Right ventricle myocardium superior (tissue), 1 donor: Measurements from ENCODE around the gene RASGRF2. TPM values are rescaled to one million over a fixed set of nuclear protein-coding genes. Genes with fewer than 3 reads are reported as not detected.
"Not testable (repeated sequence)": the region's sequence is repeated elsewhere in the genome, so short reads cannot be mapped to it uniquely, and the experiment has no call there.

Experiments used
- ATAC-seq: fragments of 200-7000 bp; cut with Tn5 transposase; one replicate; pipeline ENCODE4 v1.9.1; 2020; ENCODE audit warnings: mild to moderate bottlenecking; ENCODE audit not compliant: poor library complexity
- DNase-seq: peaks from one replicate; pipeline ENCODE4 v3.0.0-alpha.2; 2020
- intact Hi-C: fragments of 100-400 bp; cut with DNase I; formaldehyde crosslinking; loops from one replicate; pipeline ENCODE4 v1.11.2; 2022
- total RNA-seq: library from RNA; stranded (reverse); fragmentation: NEBNext Ultra II Directional; extraction: Animal tissue kit (Norgen Biotek cat#: 25700); gene quantifications from one replicate; pipeline ENCODE4 v1.2.1, GENCODE V29; 2021
- donor health status: DM: no; HTN: yes; CAD: no; lungs with severe emphysema.

RASGRF2 gene
- total RNA-seq, 1 donor from 2014 or later, result 6.4 TPM

- ATAC-seq (no peak), DNase-seq (no peak)
- intact Hi-C loops, result no loop called here
Measured at GRCh38 chr5:81095835-81096234, 135.7 kb downstream of the RASGRF2 start.

DNA sequence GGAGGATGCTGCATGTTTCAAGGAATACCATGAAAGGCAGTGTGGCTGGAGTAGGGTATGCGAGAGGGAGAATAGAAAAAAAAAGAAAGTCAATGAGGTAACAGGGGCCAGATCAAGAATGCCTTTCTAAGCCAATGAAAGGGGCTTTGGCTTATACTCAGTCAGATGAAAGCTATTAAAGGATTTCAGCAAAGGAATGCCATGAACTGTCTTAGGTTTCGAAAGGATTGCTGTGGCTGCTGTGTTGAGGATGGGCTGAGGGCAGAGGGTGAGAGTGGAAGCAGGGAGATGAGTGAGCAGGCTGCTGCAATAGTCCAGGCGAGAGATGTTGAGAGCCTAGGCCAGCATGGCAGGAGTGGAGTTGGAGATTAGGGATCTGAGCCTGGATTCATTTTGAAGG lies 137.6 kb downstream of the RASGRF2 start:
- intact Hi-C loops, result no loop called here
- no peak for DNase-seq
- ATAC-seq, result no peak

DNA sequence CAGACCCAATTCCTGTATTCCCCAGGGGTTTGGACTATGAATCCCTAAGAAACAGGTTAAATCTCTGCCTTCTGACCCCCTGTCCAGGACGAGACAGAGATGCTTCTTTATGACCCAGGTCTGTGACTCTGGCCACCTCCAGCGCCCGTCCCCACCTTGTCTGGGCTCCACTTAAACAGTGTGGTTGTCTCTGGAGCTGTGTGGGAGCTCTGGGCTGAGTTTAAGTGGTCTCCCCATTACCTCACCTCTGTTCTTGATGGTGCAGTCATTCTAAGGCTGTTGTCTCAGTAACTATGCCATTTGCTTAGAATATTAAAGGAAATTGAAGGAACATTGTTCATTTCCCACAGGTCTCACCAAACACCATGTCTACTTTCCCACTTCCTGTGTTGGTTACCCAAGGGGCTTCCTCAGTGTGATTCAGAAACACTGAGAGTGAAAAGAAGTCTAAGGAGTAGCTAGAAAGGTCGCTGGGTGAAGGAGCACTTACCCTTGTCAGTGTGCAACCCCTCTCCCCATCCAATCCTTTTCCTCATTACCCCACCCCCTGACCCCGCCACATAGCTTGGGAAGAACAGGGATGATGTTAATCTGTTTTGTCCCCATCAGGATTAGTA lies 145.2 kb downstream of the RASGRF2 start:
- ATAC-seq (no peak), DNase-seq (no peak)
- intact Hi-C loops, result no loop called here

- intact Hi-C loops, result no loop called here
- ATAC-seq (no peak), DNase-seq (no peak)
Measured at GRCh38 chr5:81115261-81115660, 155.1 kb downstream of the RASGRF2 start.

- DNase-seq (no peak), ATAC-seq (no peak)
- intact Hi-C loops, result no loop called here
Measured at GRCh38 chr5:81117566-81117965, 157.4 kb downstream of the RASGRF2 start.

- ATAC-seq (no peak), DNase-seq (no peak)
- intact Hi-C loops, result no loop called here
Measured at GRCh38 chr5:81121273-81121672, 161.1 kb downstream of the RASGRF2 start.

- ATAC-seq (no peak), DNase-seq (no peak)
- intact Hi-C loops, result no loop called here
Measured at GRCh38 chr5:81121836-81122630, 161.9 kb downstream of the RASGRF2 start.

- ATAC-seq, intact Hi-C loops, DNase-seq: not testable (repeated sequence)
Measured at GRCh38 chr5:81124689-81125088, 164.5 kb downstream of the RASGRF2 start.

- ATAC-seq, result no peak
Measured at GRCh38 chr5:81125959-81126358, 165.8 kb downstream of the RASGRF2 start.

DNA sequence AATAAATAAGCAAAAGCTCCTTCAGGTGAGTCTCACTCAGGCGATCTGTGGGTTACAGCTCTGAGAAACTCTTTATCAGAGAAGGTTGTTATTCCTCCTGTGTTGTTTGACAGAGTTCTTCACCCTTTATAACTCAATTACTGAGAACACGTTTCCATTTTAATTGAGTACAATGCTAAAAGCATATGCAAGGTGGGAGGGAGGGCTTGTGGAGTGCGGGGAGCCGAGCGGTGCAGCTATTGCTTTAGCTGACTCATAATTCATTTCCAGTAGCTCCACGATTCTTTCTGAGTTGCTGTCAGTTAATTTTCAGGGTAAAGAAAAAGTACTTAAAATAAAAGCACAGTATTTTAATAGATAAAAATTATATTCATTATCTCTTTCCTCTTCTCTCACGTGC lies 168.3 kb downstream of the RASGRF2 start:
- ATAC-seq (no peak), DNase-seq (no peak)
- intact Hi-C loops, result no loop called here

More at GRCh38 chr5:81125959-81126358, 165.8 kb downstream of the RASGRF2 start:
- no peak for DNase-seq
- intact Hi-C loops, result no loop called here

- ATAC-seq (no peak), DNase-seq (no peak)
- intact Hi-C loops, result no loop called here
Measured at GRCh38 chr5:81132381-81132780, 172.2 kb downstream of the RASGRF2 start.

GRCh38 chr5:81134066-81134465 lies 173.9 kb downstream of the RASGRF2 start:
- DNase-seq (no peak), ATAC-seq (no peak)
- intact Hi-C loops, result no loop called here

GRCh38 chr5:81134566-81134965 lies 174.4 kb downstream of the RASGRF2 start:
- ATAC-seq, result no peak
- DNase-seq, result no peak
- intact Hi-C loops, result no loop called here

DNA sequence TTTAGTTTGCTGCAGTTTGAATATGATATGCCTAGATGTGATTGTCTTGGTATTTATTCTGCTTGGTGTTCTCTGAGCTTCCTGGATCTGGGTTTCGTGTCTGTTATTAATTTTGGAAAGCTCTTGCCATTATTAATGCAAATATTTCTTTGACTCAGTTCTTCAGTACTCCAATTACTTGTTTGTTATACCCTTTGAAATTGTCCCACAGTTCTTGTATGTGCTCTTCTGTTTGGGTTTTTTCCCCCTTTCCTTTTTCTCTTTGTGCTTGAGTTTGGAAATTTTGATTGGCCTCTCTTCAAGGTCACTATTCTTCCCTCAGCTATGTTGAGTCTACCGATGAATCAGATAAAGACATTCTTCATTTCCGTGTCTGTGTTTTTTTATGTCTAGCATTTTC lies 176.4 kb downstream of the RASGRF2 start:
- ATAC-seq, result no peak
- no peak for DNase-seq
- intact Hi-C loops, result no loop called here

DNA sequence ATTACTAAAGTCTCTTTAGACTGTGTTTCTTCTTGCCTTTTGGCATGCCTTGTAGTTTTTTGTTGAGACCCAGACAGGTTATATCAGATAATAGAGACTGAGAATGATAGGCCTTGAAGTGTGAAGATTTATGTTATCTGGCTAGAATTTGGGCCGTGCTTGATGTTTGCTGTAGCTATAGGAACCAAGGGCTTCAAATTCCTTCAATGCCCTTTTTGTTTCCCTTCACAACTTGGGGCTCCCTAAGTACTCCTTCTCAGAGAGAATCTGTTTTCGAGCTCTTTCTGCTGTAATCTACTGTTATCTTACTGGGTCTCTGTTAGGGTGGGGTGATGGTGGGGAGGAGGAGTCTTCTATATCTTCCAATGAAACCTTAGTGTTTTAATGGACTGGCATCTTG lies 177.7 kb downstream of the RASGRF2 start:
- intact Hi-C loops, result no loop called here
- DNase-seq, result no peak
- ATAC-seq, result no peak

- intact Hi-C loops, result no loop called here
- DNase-seq (no peak), ATAC-seq (peak; percentile 38)
Measured at GRCh38 chr5:81140441-81140840, 180.3 kb downstream of the RASGRF2 start.

- DNase-seq (peak; percentile 59), ATAC-seq (peak; percentile 56)
- intact Hi-C loops, result no loop called here
Measured at GRCh38 chr5:81140943-81141342, 180.8 kb downstream of the RASGRF2 start.

GRCh38 chr5:81142108-81142507 lies 181.9 kb downstream of the RASGRF2 start:
- intact Hi-C loops, result no loop called here
- DNase-seq (no peak), ATAC-seq (no peak)

DNA sequence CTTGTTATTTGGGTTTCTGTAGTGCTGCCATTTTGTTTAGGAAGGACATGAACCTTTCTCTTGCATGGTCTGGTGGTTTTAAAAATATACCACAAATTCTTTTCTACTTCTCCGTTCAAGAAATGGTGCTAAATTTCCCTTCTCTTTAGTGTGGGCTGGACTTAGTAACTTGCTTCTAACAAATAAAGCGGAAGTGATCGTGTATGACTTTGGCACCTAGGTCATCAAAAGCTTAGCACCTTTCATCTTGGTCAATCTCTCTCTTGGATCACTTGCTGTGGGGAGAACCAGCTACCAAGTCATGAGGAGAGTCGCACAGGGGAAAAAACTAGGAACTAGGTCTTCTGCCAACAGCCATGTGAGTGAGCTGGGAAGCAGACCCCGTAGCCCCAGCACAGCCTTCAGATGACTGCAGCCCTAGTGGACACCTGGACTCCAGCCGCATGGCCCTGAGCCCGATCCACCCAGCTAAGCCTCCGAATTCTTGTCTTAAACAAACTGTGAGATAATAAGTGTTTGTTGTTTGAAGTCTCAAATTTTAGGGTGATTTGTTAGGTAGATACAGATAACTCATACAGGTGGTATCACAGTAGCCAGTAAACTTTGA lies 185.3 kb downstream of the RASGRF2 start:
- DNase-seq (no peak), ATAC-seq (no peak)
- intact Hi-C loops, result no loop called here

DNA sequence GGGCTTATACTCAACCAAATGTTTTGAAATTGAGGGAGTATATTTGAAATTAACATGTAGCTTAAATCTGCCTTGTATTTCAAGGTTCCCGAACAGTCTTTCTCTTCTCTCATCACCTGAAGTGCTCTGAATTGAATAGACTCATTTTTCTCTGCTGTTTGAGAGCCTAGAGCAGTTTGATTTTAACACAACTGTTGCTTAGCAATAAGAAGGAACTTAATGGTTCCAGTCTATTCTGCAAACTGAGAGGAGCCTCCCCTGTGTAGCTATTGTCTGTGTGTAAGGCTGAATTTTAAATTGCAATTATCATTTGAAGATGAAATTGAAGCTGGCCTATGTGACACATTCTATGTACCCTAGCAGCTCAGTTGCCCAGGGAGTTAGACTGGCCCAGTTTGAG lies 185.9 kb downstream of the RASGRF2 start:
- intact Hi-C loops, result no loop called here
- DNase-seq, result no peak
- ATAC-seq, result no peak
